Astrocyte (in vitro differentiated cells and primary cell): Measurements from ENCODE around the gene CD44. TPM values are rescaled to one million over a fixed set of nuclear protein-coding genes. Genes with fewer than 3 reads are reported as not detected.
A peak's percentile ranks its signal among the peaks of the same experiment; 100 is the strongest.

Source experiments
- DNase-seq: peaks from one replicate; pipeline ENCODE4 v3.0.0-alpha.2; 2010; ENCODE audit warnings: low read depth
- FAIRE-seq: peaks from 2 replicates; lab custom pipeline; 2011; peaks lifted over from hg19 to GRCh38; lab: Jason Lieb, UNC
- H2AFZ ChIP-seq: 2 replicates; pipeline ENCODE4 v1.6.0; 2012; ENCODE audit warnings: low read depth, low read length, inconsistent platforms
- H3K27ac ChIP-seq: 2 replicates; pipeline ENCODE4 v1.5.1; 2011; ENCODE audit warnings: low read depth, low read length, inconsistent platforms
- H3K27me3 ChIP-seq: 2 replicates; pipeline ENCODE4 v1.6.0; 2011; ENCODE audit warnings: low read length, inconsistent platforms; ENCODE audit not compliant: insufficient read depth
- H3K36me3 ChIP-seq: 2 replicates; pipeline ENCODE4 v1.5.1; 2011; ENCODE audit warnings: low read length, inconsistent platforms; ENCODE audit not compliant: insufficient read depth
- H3K4me1 ChIP-seq: 2 replicates; pipeline ENCODE4 v1.5.1; 2011; ENCODE audit warnings: low read length, inconsistent platforms; ENCODE audit not compliant: insufficient read depth
- H3K4me2 ChIP-seq: 2 replicates; pipeline ENCODE4 v1.6.0; 2012; ENCODE audit warnings: low read length, inconsistent platforms
- H3K4me3 ChIP-seq: 2 replicates; pipeline ENCODE4 v1.5.1; 2011; ENCODE audit warnings: low read depth, mild to moderate bottlenecking, low read length, inconsistent platforms; ENCODE audit not compliant: insufficient read depth
- H3K79me2 ChIP-seq: 2 replicates; pipeline ENCODE4 v1.6.0; 2012; ENCODE audit warnings: mild to moderate bottlenecking, low read length, inconsistent platforms; ENCODE audit not compliant: insufficient read depth
- H3K9ac ChIP-seq: 2 replicates; pipeline ENCODE4 v1.6.0; 2012; ENCODE audit warnings: mild to moderate bottlenecking, low read length, inconsistent platforms
- H3K9me3 ChIP-seq: 2 replicates; pipeline ENCODE4 v1.5.1; 2012; ENCODE audit warnings: low read depth, mild to moderate bottlenecking, low read length, inconsistent platforms; ENCODE audit not compliant: insufficient read depth
- H4K20me1 ChIP-seq: 2 replicates; pipeline ENCODE4 v1.6.0; 2012; ENCODE audit warnings: low read length, inconsistent platforms; ENCODE audit not compliant: insufficient read depth
- H3K27ac Mint-ChIP-seq: one replicate; pipeline ENCODE4 v1.8.0; 2021; ENCODE audit warnings: mild to moderate bottlenecking, mixed read lengths; ENCODE audit not compliant: unreplicated experiment
- H3K27me3 Mint-ChIP-seq: one replicate; pipeline ENCODE4 v1.8.0; 2021; ENCODE audit warnings: low read depth, mixed read lengths; ENCODE audit not compliant: unreplicated experiment
- H3K36me3 Mint-ChIP-seq: one replicate; pipeline ENCODE4 v1.8.0; 2021; ENCODE audit warnings: low read depth, mixed read lengths; ENCODE audit not compliant: unreplicated experiment
- H3K4me1 Mint-ChIP-seq: one replicate; pipeline ENCODE4 v1.8.0; 2021; ENCODE audit warnings: low read depth, mixed read lengths; ENCODE audit not compliant: unreplicated experiment
- H3K4me3 Mint-ChIP-seq: one replicate; pipeline ENCODE4 v1.8.0; 2021; ENCODE audit warnings: mild to moderate bottlenecking, moderate library complexity, mixed read lengths; ENCODE audit not compliant: unreplicated experiment
- H3K9me3 Mint-ChIP-seq: one replicate; pipeline ENCODE4 v1.8.0; 2021; ENCODE audit warnings: mild to moderate bottlenecking, mixed read lengths; ENCODE audit not compliant: unreplicated experiment
- EZH2 ChIP-seq: IDR thresholded peaks from 2 replicates; pipeline ENCODE4 v1.6.1; 2012; ENCODE audit warnings: mild to moderate bottlenecking, low read length, inconsistent platforms; ENCODE audit not compliant: insufficient read depth
- total RNA-seq: library from RNA; stranded (reverse); gene quantifications from 2 replicates; pipeline ENCODE4 v1.2.1, GENCODE V29; 2021
- TF ChIP-seq, protein P1 (sequence below): IDR thresholded peaks from 2 replicates; pipeline ENCODE4 v1.5.1; 2011; ENCODE audit warnings: low read depth, mild to moderate bottlenecking, inconsistent platforms, low read length, moderate library complexity; ENCODE audit not compliant: insufficient read depth

CD44 gene
- total RNA-seq, 1 donor from 2014 or later, result 154 TPM

DNA sequence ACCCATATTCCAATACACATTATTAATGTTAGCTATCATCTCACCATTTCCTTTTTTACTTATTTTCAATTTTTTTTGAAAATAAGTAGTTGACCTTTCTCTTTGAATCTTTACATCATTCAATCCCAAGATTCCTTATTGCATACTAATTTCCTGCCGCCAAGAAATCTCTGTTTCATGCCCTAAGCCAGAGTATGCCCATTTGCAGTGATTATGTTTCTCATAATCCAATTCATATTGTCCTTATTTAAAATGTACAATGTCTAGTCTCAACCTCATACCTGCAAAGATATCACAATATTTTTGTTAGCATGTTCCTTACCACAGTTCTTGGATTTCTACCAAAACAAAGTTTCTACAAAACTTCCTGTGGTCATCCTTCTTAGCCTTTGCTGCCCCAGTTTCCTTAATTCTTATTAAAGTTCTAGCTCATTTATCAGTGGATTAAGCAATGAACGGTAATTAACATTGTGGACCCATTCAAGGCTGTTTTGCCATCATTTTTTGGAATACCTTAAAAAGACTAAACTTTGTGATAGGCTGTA is 75.3 kb downstream of the CD44 start:
- H3K79me2 ChIP-seq, result peaks cover 26% of the 10 kb centered on the region
- peaks cover 38% of the 10 kb centered on the region for H3K36me3 ChIP-seq
- H3K27me3 Mint-ChIP-seq, result no peaks in the 10 kb centered on the region
- peak overlapping the region; percentile 90 for H3K27ac ChIP-seq
- FAIRE-seq (no peak), DNase-seq (no peak)
- peak overlapping the region; percentile 72 for H3K4me2 ChIP-seq
- H3K9ac ChIP-seq, result peak overlapping the region; percentile 64
- no peaks in the 10 kb centered on the region for H3K27me3 ChIP-seq
- no peak overlapping the region for H3K4me3 Mint-ChIP-seq
- H4K20me1 ChIP-seq, result no peaks in the 10 kb centered on the region
- H3K27ac Mint-ChIP-seq, result peak overlapping the region; percentile 88
- H3K36me3 Mint-ChIP-seq, result peaks cover 8% of the 10 kb centered on the region
- no peak overlapping the region for H2AFZ ChIP-seq
- H3K9me3 ChIP-seq, result no peaks in the 10 kb centered on the region
- peaks cover 19% of the 10 kb centered on the region for H3K4me1 Mint-ChIP-seq
- H3K4me3 ChIP-seq, result no peak overlapping the region
- peaks cover 33% of the 10 kb centered on the region for H3K4me1 ChIP-seq
- peaks cover 3% of the 10 kb centered on the region for H3K9me3 Mint-ChIP-seq
- TF ChIP-seq, protein P1, sequence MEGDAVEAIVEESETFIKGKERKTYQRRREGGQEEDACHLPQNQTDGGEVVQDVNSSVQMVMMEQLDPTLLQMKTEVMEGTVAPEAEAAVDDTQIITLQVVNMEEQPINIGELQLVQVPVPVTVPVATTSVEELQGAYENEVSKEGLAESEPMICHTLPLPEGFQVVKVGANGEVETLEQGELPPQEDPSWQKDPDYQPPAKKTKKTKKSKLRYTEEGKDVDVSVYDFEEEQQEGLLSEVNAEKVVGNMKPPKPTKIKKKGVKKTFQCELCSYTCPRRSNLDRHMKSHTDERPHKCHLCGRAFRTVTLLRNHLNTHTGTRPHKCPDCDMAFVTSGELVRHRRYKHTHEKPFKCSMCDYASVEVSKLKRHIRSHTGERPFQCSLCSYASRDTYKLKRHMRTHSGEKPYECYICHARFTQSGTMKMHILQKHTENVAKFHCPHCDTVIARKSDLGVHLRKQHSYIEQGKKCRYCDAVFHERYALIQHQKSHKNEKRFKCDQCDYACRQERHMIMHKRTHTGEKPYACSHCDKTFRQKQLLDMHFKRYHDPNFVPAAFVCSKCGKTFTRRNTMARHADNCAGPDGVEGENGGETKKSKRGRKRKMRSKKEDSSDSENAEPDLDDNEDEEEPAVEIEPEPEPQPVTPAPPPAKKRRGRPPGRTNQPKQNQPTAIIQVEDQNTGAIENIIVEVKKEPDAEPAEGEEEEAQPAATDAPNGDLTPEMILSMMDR, result no peak
- no peak for TF ChIP-seq EZH2

DNA sequence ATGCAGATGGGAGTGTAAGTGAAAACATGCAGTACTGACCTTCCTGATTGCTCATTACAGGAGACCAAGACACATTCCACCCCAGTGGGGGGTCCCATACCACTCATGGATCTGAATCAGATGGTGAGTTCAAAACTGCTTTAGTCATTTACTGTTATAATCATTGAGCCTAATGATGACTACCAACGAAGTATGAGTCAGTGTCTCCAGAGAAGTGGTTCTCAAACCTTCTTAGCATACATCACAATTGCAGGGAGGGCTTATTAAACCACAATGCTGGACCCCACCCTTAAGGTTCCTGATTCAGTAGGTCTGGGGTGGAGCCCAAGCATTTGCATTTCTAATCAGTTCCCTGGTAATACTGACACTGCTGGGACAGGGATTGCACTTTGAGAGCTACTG is 75.8 kb downstream of the CD44 start:
- H3K9me3 ChIP-seq, result no peaks in the 10 kb centered on the region
- DNase-seq, result peak; percentile 100
- peak overlapping the region; percentile 71 for H3K9ac ChIP-seq
- FAIRE-seq, result peak; percentile 99
- Mint-ChIP-seq H3K4me3 (no peak overlapping the region), H3K9me3 (peaks cover 3% of the 10 kb centered on the region), H3K36me3 (peaks cover 11% of the 10 kb centered on the region), H3K27me3 (no peaks in the 10 kb centered on the region), H3K4me1 (peaks cover 19% of the 10 kb centered on the region), H3K27ac (peak overlapping the region; percentile 88)
- peaks cover 21% of the 10 kb centered on the region for H3K79me2 ChIP-seq
- no peaks in the 10 kb centered on the region for H3K27me3 ChIP-seq
- H3K27ac ChIP-seq, result peak overlapping the region; percentile 90
- H3K4me3 ChIP-seq, result no peak overlapping the region
- peaks cover 33% of the 10 kb centered on the region for H3K4me1 ChIP-seq
- no peak overlapping the region for H2AFZ ChIP-seq
- peaks cover 39% of the 10 kb centered on the region for H3K36me3 ChIP-seq
- peak overlapping the region; percentile 72 for H3K4me2 ChIP-seq
- no peaks in the 10 kb centered on the region for H4K20me1 ChIP-seq
- TF ChIP-seq EZH2, result no peak
- TF ChIP-seq, protein P1, result no peak

DNA sequence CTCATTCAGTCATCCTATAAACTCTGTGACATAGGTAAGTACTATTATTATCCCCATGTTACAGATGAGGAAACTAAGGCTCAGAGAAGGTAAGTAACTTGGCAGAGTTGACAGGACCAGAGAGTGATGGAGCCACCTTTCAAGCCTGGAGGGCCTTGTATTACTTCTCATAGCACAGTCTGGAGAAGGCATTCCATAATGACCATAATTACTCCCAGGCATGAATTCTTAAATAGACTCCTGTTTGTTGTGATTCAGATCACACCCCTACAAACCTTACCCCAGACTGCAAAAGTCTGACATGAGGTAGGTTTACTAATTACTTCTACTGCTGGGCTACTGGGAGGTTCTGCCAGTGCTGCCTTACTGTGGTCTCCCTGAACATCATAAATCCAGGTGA is 77.0 kb downstream of the CD44 start:
- peaks cover 41% of the 10 kb centered on the region for H3K36me3 ChIP-seq
- TF ChIP-seq, protein P1, result no peak
- TF ChIP-seq EZH2, result no peak
- no peaks in the 10 kb centered on the region for H3K27me3 ChIP-seq
- Mint-ChIP-seq H3K4me1 (peaks cover 19% of the 10 kb centered on the region), H3K4me3 (no peak overlapping the region), H3K27ac (no peak overlapping the region), H3K27me3 (no peaks in the 10 kb centered on the region), H3K36me3 (peaks cover 6% of the 10 kb centered on the region), H3K9me3 (no peaks in the 10 kb centered on the region)
- no peak overlapping the region for H3K4me2 ChIP-seq
- H3K27ac ChIP-seq, result peak overlapping the region; percentile 90
- peaks cover 33% of the 10 kb centered on the region for H3K4me1 ChIP-seq
- no peaks in the 10 kb centered on the region for H4K20me1 ChIP-seq
- peak; percentile 43 for FAIRE-seq
- H3K79me2 ChIP-seq, result peaks cover 17% of the 10 kb centered on the region
- DNase-seq, result no peak
- no peak overlapping the region for H3K4me3 ChIP-seq
- no peak overlapping the region for H2AFZ ChIP-seq
- no peak overlapping the region for H3K9ac ChIP-seq
- no peaks in the 10 kb centered on the region for H3K9me3 ChIP-seq
